HG02870 (cell line): ENCODE measurements around the gene KLHL29.

Experiments used
- ATAC-seq: cut with Tn5 transposase; IDR thresholded peaks from one replicate; pipeline ENCODE4 v1.9.1; 2021; ENCODE audit warnings: mild to moderate bottlenecking, moderate library complexity; ENCODE audit not compliant: unreplicated experiment

Gene KLHL29

DNA sequence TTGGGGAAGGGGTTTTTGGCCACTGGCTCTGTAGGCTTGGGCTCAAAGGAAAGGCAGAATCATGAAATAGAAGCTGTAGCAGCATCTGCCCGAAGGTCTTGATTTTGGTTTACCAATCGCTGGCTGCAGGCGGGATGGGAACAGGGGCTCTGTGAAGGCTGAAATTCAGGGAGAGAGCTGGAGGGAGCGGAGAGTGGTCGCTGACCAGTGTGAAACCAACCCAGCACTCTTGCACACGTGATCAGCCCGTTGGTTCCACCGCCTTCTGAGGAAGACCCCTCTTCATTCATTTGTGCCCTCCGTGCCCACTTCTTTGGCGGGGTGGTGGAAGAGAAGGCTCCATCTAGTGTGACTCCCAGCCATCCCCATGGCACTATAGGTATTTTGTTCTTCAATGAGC, 82.6 kb downstream of the KLHL29 start:
- no peak for ATAC-seq

DNA sequence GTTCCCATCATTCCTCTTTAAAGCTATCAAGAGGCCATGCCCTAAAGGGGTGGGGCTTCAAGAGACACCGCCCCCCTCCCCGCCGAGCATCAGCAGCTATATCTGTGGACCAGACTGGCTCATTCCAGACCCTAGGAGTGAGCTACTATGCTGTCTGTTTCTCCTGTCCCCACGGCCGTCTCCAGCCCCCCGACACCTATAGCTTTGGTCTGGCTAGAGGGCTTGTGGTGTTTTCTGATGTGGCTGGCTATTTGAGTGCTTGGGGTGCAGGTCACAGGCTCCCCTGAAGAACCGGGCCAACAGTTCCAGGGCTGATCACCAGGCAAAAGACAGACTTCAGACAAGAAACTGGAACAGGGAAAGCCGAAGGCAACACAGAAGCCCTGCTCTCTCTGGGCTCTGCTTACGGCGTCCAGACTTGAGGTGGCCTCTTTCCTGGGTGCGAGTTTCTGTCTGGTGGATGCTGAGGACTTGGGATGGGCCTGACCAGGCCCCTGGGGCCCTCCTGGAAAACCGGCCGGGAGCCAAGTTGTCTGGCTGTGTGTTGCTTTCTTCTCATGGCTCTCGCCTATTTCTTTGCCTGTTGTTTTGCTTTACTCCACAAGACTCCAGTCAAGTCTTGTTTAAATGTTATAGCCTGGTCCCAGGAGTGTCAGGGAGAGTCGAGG, 83.6 kb downstream of the KLHL29 start:
- no peak for ATAC-seq

DNA sequence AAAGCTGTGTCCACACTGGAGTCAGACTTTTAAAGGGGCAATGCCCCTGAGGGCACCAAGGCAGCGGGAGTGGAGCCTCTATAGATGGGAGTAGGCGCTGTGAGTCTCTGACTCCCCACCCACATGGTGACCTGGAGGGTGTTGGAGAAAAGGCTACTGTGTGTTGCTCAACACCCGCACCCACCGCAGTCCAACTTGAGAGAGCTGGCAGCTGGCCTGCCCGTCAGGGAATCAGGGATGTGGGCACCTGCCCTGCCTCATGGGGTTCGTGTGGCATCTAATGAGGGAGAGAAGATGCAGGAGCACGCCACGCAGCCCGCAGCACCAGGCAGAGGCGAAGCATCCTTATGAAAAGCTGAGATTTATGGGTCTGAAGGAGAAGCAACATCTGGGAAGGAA, 84.2 kb downstream of the KLHL29 start:
- no peak for ATAC-seq

DNA sequence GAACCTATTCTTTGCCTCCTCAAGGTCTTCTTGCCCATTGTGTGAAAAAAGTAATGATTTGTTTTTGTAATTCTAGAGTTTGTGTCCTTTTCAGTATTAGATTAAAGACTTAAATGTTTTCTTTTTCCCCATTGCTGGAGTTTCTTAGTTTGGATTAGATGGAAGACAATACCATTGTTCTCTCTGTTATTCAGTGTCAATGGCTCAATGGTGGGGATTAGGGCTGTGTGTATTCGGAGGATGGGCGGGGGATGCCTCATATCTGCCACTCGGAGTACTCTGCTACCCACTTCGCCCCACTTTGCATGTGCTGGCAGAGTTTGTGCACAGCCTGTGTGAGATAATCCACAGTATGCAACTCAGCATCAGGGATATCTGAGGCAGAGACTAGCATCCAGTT, 90.1 kb downstream of the KLHL29 start:
- no peak for ATAC-seq

GRCh38 chr2:23475473-23475872, 90.5 kb downstream of the KLHL29 start:
- no peak for ATAC-seq

GRCh38 chr2:23476786-23477185, 91.8 kb downstream of the KLHL29 start:
- ATAC-seq: no peak

DNA sequence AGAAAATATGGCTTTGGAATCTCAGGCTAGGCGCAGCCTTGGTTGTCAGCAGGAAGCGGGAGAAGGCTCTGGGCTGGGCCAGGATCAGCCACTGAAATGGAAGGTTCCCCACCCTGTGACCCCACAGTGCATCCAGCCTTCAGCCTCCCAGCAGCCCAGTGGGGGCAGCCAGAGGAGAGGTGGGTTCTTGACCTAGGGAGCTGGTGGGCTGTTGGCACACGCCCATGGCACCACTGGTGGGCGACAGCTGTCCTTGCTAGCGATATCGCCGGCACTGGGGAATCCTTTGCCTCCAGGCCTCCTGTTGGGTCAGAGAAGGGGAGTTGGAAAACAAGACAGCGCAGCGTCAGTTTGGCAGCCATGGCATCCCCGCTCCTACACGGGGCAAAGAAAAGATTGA, 92.4 kb downstream of the KLHL29 start:
- ATAC-seq: no peak

GRCh38 chr2:23478087-23478932, 93.3 kb downstream of the KLHL29 start:
- ATAC-seq: no peak

GRCh38 chr2:23478933-23479683, 94.1 kb downstream of the KLHL29 start:
- ATAC-seq: no peak

GRCh38 chr2:23480957-23481797, 96.2 kb downstream of the KLHL29 start:
- ATAC-seq: no peak

DNA sequence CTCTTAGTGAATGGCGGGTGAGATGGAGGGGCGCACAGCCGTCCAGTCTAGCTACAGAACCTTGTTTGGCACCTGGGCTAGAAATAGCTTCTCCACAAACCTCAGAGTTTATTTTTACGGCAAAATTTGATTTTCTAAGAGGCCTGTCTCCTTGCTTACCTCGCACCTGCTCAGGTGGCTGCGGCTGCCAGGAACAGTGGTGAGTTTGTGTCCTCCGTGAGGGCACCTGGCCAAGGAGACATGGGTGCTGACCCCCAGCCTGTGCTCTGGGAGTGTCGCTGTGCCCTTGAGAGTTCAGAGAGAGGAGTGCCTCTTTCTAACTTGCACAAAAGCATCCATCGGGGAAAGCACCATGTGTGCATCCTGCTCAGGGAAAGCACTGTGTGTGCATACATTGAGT, 97.2 kb downstream of the KLHL29 start:
- no peak for ATAC-seq

GRCh38 chr2:23482607-23483006, 97.6 kb downstream of the KLHL29 start:
- ATAC-seq: no peak

DNA sequence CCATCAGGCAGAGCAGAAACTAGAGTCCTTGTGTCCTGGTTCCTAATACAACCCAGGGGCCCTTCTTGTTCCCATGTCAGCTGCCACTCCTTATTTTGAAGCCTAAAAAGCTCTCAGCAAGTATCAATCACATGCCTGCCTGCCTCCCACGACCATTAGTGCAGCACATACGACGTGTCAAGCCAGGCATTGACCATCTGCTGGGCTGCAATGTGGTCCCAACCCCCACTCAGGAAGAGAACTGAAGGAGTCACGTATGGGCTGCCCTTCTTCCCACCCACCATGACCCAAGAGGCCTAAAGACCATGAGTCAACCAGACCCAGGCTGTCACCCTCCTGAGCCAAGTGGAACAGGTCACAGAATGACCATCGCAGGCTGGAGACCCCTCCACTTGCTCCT, 98.8 kb downstream of the KLHL29 start:
- no peak for ATAC-seq

- no peak for ATAC-seq
These were observed 99.3 kb downstream of the KLHL29 start for GRCh38 chr2:23484275-23484674.

GRCh38 chr2:23484767-23485166, 99.8 kb downstream of the KLHL29 start:
- no peak for ATAC-seq

- no peak for ATAC-seq
These were observed 100.3 kb downstream of the KLHL29 start for GRCh38 chr2:23485261-23485660.

DNA sequence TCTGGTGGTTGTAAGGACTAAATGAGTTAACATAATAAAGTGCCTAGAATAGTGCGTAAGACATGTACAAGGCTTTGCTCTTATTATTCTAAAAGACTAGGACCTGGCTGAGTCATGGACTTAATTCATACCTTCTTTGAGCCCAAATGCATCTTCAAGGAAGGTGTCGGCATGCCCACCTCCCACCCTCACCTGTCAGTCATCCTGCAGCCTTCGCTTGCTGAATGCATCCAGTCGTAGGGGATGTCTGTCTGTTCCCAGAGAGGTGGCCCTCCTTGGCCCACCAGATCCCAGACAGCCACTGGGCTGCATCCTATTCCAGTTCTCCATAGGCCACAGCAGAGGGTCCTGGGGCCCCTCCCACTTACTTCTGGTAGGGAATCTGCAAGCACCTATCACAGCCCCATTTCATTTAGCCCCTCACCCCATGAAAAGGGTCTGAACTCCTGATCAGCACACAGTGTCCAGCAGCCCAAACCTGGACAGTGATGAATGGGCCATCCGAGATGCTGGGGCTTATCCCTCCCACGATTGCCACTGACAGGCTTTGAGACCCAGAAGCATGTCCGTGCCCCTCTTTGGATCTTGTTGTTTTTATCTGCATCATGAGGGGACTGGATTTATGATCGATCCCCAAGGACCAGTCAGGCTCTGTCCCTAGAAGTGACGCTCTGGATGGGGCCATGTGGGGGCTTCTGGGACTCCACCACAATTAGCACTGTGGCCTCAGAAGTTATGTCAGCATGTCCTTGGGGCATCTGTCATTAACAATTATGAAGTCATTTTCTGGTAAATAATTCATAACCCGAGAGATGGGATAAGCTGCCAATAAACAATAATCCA, 101.1 kb downstream of the KLHL29 start:
- no peak for ATAC-seq

GRCh38 chr2:23486684-23487075, 101.7 kb downstream of the KLHL29 start:
- ATAC-seq: no peak

- peak; percentile 62 for ATAC-seq
These were observed 102.9 kb downstream of the KLHL29 start for GRCh38 chr2:23487735-23488492.
